Measurements from ENCODE around the gene RPH3AL. TPM values are rescaled to one million over a fixed set of nuclear protein-coding genes. Genes with fewer than 3 reads are reported as not detected.

RPH3AL gene
- total RNA-seq, 3 donors from 2014 or later (not counting 1 experiment from before 2014, with no cell fraction given) = 7.2 to 9.9 (median 7.9) TPM

DNA sequence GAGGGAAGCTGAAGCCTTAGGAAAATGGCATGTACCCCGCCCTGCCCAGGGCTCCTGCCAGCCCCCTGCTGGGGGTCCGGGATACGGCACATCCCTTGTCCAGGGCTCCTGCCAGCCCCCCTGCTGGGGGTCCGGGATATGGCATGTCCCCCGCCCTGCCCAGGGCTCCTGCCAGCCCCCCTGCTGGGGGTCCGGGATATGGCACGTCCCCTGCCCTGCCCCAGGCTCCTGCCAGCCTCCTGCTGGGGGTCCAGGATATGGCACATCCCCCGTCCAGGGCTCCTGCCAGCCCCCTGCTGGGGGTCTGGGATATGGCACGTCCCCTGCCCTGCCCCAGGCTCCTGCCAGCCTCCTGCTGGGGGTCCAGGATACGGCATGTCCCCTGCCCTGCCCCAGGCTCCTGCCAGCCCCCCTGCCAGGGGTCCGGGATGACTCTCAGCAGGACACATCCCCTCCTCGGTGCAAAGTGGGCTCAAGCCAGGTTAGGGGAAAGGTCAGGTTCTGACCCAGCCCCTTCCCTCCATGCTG, 43.2 kb downstream of the RPH3AL start:
- peak in 2 of 3 donors; percentile 60 to 63 for ATAC-seq
- H3K4me1 Mint-ChIP-seq = no peaks in the 10 kb centered on the region
- peak in 1 of 2 donors; percentile 60 for DNase-seq
- WGBS (ENCODE audit: insufficient coverage) = 81% methylated on average over 11 of the region's 12 CpGs
- Histone ChIP-seq H3K4me3 (ENCODE audit: low read length) (no peak overlapping the region), H3K4me1 (ENCODE audit: control insufficient read depth, insufficient read depth, low read length) (no peaks in the 10 kb centered on the region), H3K27me3 (ENCODE audit: control insufficient read depth, insufficient read depth, low read length) (no peaks in the 10 kb centered on the region), H3K9me3 (ENCODE audit: control insufficient read depth, insufficient read depth, low read length) (no peaks in the 10 kb centered on the region), H3K27ac (ENCODE audit: low read length) (no peak overlapping the region), H3K36me3 (ENCODE audit: control insufficient read depth, insufficient read depth, low read length) (no peaks in the 10 kb centered on the region)
- TF ChIP-seq, protein P1, sequence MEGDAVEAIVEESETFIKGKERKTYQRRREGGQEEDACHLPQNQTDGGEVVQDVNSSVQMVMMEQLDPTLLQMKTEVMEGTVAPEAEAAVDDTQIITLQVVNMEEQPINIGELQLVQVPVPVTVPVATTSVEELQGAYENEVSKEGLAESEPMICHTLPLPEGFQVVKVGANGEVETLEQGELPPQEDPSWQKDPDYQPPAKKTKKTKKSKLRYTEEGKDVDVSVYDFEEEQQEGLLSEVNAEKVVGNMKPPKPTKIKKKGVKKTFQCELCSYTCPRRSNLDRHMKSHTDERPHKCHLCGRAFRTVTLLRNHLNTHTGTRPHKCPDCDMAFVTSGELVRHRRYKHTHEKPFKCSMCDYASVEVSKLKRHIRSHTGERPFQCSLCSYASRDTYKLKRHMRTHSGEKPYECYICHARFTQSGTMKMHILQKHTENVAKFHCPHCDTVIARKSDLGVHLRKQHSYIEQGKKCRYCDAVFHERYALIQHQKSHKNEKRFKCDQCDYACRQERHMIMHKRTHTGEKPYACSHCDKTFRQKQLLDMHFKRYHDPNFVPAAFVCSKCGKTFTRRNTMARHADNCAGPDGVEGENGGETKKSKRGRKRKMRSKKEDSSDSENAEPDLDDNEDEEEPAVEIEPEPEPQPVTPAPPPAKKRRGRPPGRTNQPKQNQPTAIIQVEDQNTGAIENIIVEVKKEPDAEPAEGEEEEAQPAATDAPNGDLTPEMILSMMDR (IDR thresholded peaks at IDR 0.05) = peak; percentile 30
- intact Hi-C loops (cut with micrococcal nuclease) = no loop called here
- no peak overlapping the region for H3K27ac Mint-ChIP-seq
- peaks cover 0 to under 1% of the 10 kb centered on the region in 2 donors for H3K9me3 Mint-ChIP-seq
- no peaks in the 10 kb centered on the region for H3K27me3 Mint-ChIP-seq (ENCODE audit: low read depth in 2 of 2)
- no peak overlapping the region for H3K4me3 Mint-ChIP-seq
- H3K36me3 Mint-ChIP-seq = no peaks in the 10 kb centered on the region

DNA sequence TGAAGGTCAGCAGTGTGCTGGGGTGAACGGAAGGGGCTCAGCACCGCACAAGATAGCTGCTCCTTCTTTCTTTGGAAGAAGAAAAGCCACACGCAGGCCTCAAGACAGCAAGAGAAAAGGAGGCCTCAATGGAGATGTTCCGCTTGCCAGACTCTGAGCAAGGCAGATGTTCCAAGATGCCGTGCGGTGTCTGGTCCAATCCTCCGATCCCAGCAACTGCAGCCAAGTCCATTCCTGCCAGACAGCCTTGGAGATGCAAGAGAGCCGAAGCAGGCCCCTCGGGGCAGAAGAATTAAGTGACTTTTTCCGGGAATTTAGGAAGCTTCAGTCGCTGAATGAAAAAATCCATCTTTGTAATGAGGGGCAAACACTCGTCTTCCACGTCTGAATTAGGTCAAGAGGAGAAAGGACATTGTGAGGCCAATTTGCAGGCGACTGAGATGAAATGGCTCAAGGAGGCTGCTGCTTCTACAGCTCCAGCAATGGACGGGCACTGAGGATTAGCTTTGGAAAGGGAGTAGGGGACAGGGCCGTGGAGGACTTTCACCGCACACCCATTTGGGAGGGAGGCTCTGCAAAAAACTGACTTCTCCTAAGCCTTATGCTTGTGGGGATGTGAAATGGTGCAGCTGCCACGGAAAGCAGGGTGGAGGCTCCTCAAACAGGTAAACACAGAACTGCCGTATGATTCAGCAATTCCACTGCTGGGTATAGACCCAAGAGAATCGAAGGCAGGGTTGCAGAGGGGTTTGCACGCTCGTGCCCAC, 44.7 kb downstream of the RPH3AL start:
- TF ChIP-seq, protein P1 (IDR thresholded peaks at IDR 0.05) = no peak

DNA sequence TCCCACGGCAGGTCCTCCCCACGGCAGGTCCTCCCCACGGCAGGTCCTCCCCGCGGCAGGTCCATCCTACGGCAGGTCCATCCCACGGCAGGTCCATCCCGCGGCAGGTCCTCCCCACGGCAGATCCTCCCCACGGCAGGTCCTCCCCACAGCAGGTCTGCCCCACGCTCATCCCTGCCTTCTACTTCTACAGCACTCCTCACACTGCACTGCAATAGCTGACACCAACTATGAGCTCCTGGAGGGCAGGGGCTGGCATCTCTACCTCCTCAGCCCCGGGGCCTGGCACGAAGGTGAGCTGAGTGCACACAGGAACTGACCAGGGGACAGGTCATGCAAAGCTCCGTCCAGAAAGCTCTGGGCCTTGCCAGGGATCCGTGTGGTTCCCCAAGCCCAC, 45.3 kb downstream of the RPH3AL start:
- no peak overlapping the region for H3K27ac Mint-ChIP-seq
- TF ChIP-seq, protein P1 (IDR thresholded peaks at IDR 0.05) = no peak
- H3K4me3 Mint-ChIP-seq = no peak overlapping the region
- peaks cover 3% of the 10 kb centered on the region for H3K27me3 ChIP-seq (ENCODE audit: control insufficient read depth, insufficient read depth, low read length)
- H3K36me3 ChIP-seq (ENCODE audit: control insufficient read depth, insufficient read depth, low read length) = no peaks in the 10 kb centered on the region
- no peak overlapping the region for H3K27ac ChIP-seq (ENCODE audit: low read length)
- H3K4me1 ChIP-seq (ENCODE audit: control insufficient read depth, insufficient read depth, low read length) = no peaks in the 10 kb centered on the region
- no peaks in the 10 kb centered on the region for H3K9me3 Mint-ChIP-seq
- H3K9me3 ChIP-seq (ENCODE audit: control insufficient read depth, insufficient read depth, low read length) = no peaks in the 10 kb centered on the region
- no peak overlapping the region for H3K4me3 ChIP-seq (ENCODE audit: low read length)
- no peaks in the 10 kb centered on the region for H3K36me3 Mint-ChIP-seq
- 95% methylated on average over 16 of the region's 16 CpGs for WGBS (ENCODE audit: insufficient coverage)
- peaks cover 0 to 7% of the 10 kb centered on the region in 2 donors for H3K27me3 Mint-ChIP-seq (ENCODE audit: low read depth in 2 of 2)
- DNase-seq (no peak), ATAC-seq (no peak)
- H3K4me1 Mint-ChIP-seq = no peaks in the 10 kb centered on the region
- intact Hi-C loops (cut with micrococcal nuclease) = no loop called here

More for the DNA sequence above, 44.7 kb downstream of the RPH3AL start:
- Mint-ChIP-seq H3K4me3 (no peak overlapping the region), H3K27me3 (ENCODE audit: low read depth in 2 of 2) (peaks cover 0 to 3% of the 10 kb centered on the region in 2 donors), H3K9me3 (no peaks in the 10 kb centered on the region), H3K4me1 (no peaks in the 10 kb centered on the region), H3K27ac (no peak overlapping the region), H3K36me3 (no peaks in the 10 kb centered on the region)
- 72% methylated on average over 22 of the region's 22 CpGs for WGBS (ENCODE audit: insufficient coverage)
- Histone ChIP-seq H3K27me3 (ENCODE audit: control insufficient read depth, insufficient read depth, low read length) (peaks cover 3% of the 10 kb centered on the region), H3K27ac (ENCODE audit: low read length) (no peak overlapping the region), H3K9me3 (ENCODE audit: control insufficient read depth, insufficient read depth, low read length) (no peaks in the 10 kb centered on the region), H3K4me1 (ENCODE audit: control insufficient read depth, insufficient read depth, low read length) (no peaks in the 10 kb centered on the region), H3K36me3 (ENCODE audit: control insufficient read depth, insufficient read depth, low read length) (no peaks in the 10 kb centered on the region), H3K4me3 (ENCODE audit: low read length) (no peak overlapping the region)
- ATAC-seq = no peak
- intact Hi-C loops (cut with micrococcal nuclease) = no loop called here
- DNase-seq = no peak

Data from natural killer cell (primary cell).